ENCODE results near the gene RUNDC3A. TPM values are rescaled to one million over a fixed set of nuclear protein-coding genes. Genes with fewer than 3 reads are reported as not detected.

The RUNDC3A gene
- total and polyA plus RNA-seq, 2 of the 8 experiments (the other 6 are each of a cell fraction or from before 2014, with no cell fraction given) = 6.4 to 13.8 TPM

Small RNA genes lying within 50 kb of the gene (small RNA-seq; reads per million reads assigned to genes)
- gene RF00012 (ENCODE audit: insufficient read depth) (not detected), gene RN7SL507P (ENCODE audit: insufficient read depth) (not detected), gene RNU6-453P (ENCODE audit: insufficient read depth) (not detected)

Other genes starting within 250 kb of the RUNDC3A start
- gene LSM12, start 241.9 kb upstream of the RUNDC3A start, total RNA-seq (2021; fragmentation: NEBNext Ultra II Directional; extraction: Animal tissue kit (Norgen Biotek cat#: 25700)) = 118 and 142 TPM in 2 replicates
- gene LSM12, start 241.9 kb upstream of the RUNDC3A start, polyA plus RNA-seq (2011; rRNA removed) = 51.6 and 69.8 TPM in 2 replicates
- gene G6PC3, start 237.9 kb upstream of the RUNDC3A start, total RNA-seq (2021; fragmentation: NEBNext Ultra II Directional; extraction: Animal tissue kit (Norgen Biotek cat#: 25700)) = 104 and 114 TPM in 2 replicates
- 343 and 436 TPM in 2 replicates for gene G6PC3, start 237.9 kb upstream of the RUNDC3A start, polyA plus RNA-seq (2011; rRNA removed)
- 48.5 and 54.0 TPM in 2 replicates for gene HDAC5, start 185.0 kb upstream of the RUNDC3A start, total RNA-seq (2021; fragmentation: NEBNext Ultra II Directional; extraction: Animal tissue kit (Norgen Biotek cat#: 25700))
- 54.4 and 79.2 TPM in 2 replicates for gene HDAC5, start 185.0 kb upstream of the RUNDC3A start, polyA plus RNA-seq (2011; rRNA removed)
- gene HROB, start 166.7 kb upstream of the RUNDC3A start, total RNA-seq (2021; fragmentation: NEBNext Ultra II Directional; extraction: Animal tissue kit (Norgen Biotek cat#: 25700)) = 18.8 and 19.4 TPM in 2 replicates
- 21.6 and 24.1 TPM in 2 replicates for gene HROB, start 166.7 kb upstream of the RUNDC3A start, polyA plus RNA-seq (2011; rRNA removed)
- 0.19 TPM in 1 of 2 replicates, not detected in the other for gene ASB16, start 137.9 kb upstream of the RUNDC3A start, total RNA-seq (2021; fragmentation: NEBNext Ultra II Directional; extraction: Animal tissue kit (Norgen Biotek cat#: 25700))
- 0.05 and 0.09 TPM in 2 replicates for gene ASB16, start 137.9 kb upstream of the RUNDC3A start, polyA plus RNA-seq (2011; rRNA removed)
- gene TMUB2, start 121.6 kb upstream of the RUNDC3A start, total RNA-seq (2021; fragmentation: NEBNext Ultra II Directional; extraction: Animal tissue kit (Norgen Biotek cat#: 25700)) = 15.7 and 18.5 TPM in 2 replicates
- 30.5 and 34.7 TPM in 2 replicates for gene TMUB2, start 121.6 kb upstream of the RUNDC3A start, polyA plus RNA-seq (2011; rRNA removed)
- 103 and 106 TPM in 2 replicates for gene ATXN7L3, start 108.7 kb upstream of the RUNDC3A start, total RNA-seq (2021; fragmentation: NEBNext Ultra II Directional; extraction: Animal tissue kit (Norgen Biotek cat#: 25700))
- 53.7 and 72.5 TPM in 2 replicates for gene ATXN7L3, start 108.7 kb upstream of the RUNDC3A start, polyA plus RNA-seq (2011; rRNA removed)
- gene UBTF, start 88.9 kb upstream of the RUNDC3A start, total RNA-seq (2021; fragmentation: NEBNext Ultra II Directional; extraction: Animal tissue kit (Norgen Biotek cat#: 25700)) = 102 and 106 TPM in 2 replicates
- gene UBTF, start 88.9 kb upstream of the RUNDC3A start, polyA plus RNA-seq (2011; rRNA removed) = 14.7 and 18.0 TPM in 2 replicates
- gene SLC4A1, start 40.5 kb upstream of the RUNDC3A start, total RNA-seq (2021; fragmentation: NEBNext Ultra II Directional; extraction: Animal tissue kit (Norgen Biotek cat#: 25700)) = 0.08 TPM in 1 of 2 replicates, not detected in the other
- 0.08 and 0.09 TPM in 2 replicates for gene SLC4A1, start 40.5 kb upstream of the RUNDC3A start, polyA plus RNA-seq (2011; rRNA removed)
- 189 and 200 TPM in 2 replicates for gene SLC25A39, start 16.2 kb downstream of the RUNDC3A start, total RNA-seq (2021; fragmentation: NEBNext Ultra II Directional; extraction: Animal tissue kit (Norgen Biotek cat#: 25700))
- gene SLC25A39, start 16.2 kb downstream of the RUNDC3A start, polyA plus RNA-seq (2011; rRNA removed) = 291 and 408 TPM in 2 replicates
- gene GRN, start 36.7 kb downstream of the RUNDC3A start, total RNA-seq (2021; fragmentation: NEBNext Ultra II Directional; extraction: Animal tissue kit (Norgen Biotek cat#: 25700)) = 108 and 117 TPM in 2 replicates
- gene GRN, start 36.7 kb downstream of the RUNDC3A start, polyA plus RNA-seq (2011; rRNA removed) = 387 and 526 TPM in 2 replicates
- 23.9 and 24.1 TPM in 2 replicates for gene FAM171A2, start 55.3 kb downstream of the RUNDC3A start, total RNA-seq (2021; fragmentation: NEBNext Ultra II Directional; extraction: Animal tissue kit (Norgen Biotek cat#: 25700))
- gene FAM171A2, start 55.3 kb downstream of the RUNDC3A start, polyA plus RNA-seq (2011; rRNA removed) = 21.9 and 31.8 TPM in 2 replicates
- 11.3 and 12.3 TPM in 2 replicates for gene ITGA2B, start 81.0 kb downstream of the RUNDC3A start, total RNA-seq (2021; fragmentation: NEBNext Ultra II Directional; extraction: Animal tissue kit (Norgen Biotek cat#: 25700))
- 6.9 and 12.4 TPM in 2 replicates for gene ITGA2B, start 81.0 kb downstream of the RUNDC3A start, polyA plus RNA-seq (2011; rRNA removed)
- 51.5 and 58.1 TPM in 2 replicates for gene GPATCH8, start 194.8 kb downstream of the RUNDC3A start, total RNA-seq (2021; fragmentation: NEBNext Ultra II Directional; extraction: Animal tissue kit (Norgen Biotek cat#: 25700))
- gene GPATCH8, start 194.8 kb downstream of the RUNDC3A start, polyA plus RNA-seq (2011; rRNA removed) = 20.5 and 21.6 TPM in 2 replicates
- gene FZD2, start 248.9 kb downstream of the RUNDC3A start, total RNA-seq (2021; fragmentation: NEBNext Ultra II Directional; extraction: Animal tissue kit (Norgen Biotek cat#: 25700)) = 17.0 and 17.6 TPM in 2 replicates
- gene FZD2, start 248.9 kb downstream of the RUNDC3A start, polyA plus RNA-seq (2011; rRNA removed) = 86.7 and 93.6 TPM in 2 replicates